HEK293 (cell line): Measurements from ENCODE around the gene MYOZ3.

Source experiments
- BCL11A ChIP-seq: fragments of 450-650 bp; formaldehyde crosslinking; IDR thresholded peaks from 2 replicates; pipeline ENCODE4 v1.5.1; 2016; ENCODE audit warnings: low read depth, missing biosample characterization, missing genetic modification characterization
- KLF9 ChIP-seq: fragments of 450-650 bp; formaldehyde crosslinking; IDR thresholded peaks from 2 replicates; pipeline ENCODE4 v1.5.1; 2016; ENCODE audit warnings: missing biosample characterization, missing genetic modification characterization, low read depth
- SCRT2 ChIP-seq: fragments of 450-650 bp; formaldehyde crosslinking; IDR thresholded peaks from 2 replicates; pipeline ENCODE4 v1.5.1; 2016; ENCODE audit warnings: missing biosample characterization, missing genetic modification characterization
- SP2 ChIP-seq: fragments of 450-650 bp; formaldehyde crosslinking; IDR thresholded peaks from 2 replicates; pipeline ENCODE4 v1.5.1; 2016; ENCODE audit warnings: missing biosample characterization, missing genetic modification characterization
- TCF7L2 ChIP-seq: IDR thresholded peaks from 2 replicates; pipeline ENCODE4 v1.6.1; 2011; ENCODE audit warnings: low read depth, mild to moderate bottlenecking, inconsistent platforms, low read length, moderate library complexity, borderline replicate concordance
- ZBTB20 ChIP-seq: fragments of 450-650 bp; formaldehyde crosslinking; IDR thresholded peaks from 2 replicates; pipeline ENCODE4 v1.5.1; 2016; ENCODE audit warnings: missing biosample characterization, missing genetic modification characterization
- ZBTB6 ChIP-seq: fragments of 450-650 bp; formaldehyde crosslinking; IDR thresholded peaks from 2 replicates; pipeline ENCODE4 v1.5.1; 2017; ENCODE audit warnings: missing biosample characterization, missing genetic modification characterization
- ZBTB8A ChIP-seq: fragments of 450-650 bp; formaldehyde crosslinking; IDR thresholded peaks from 2 replicates; pipeline ENCODE4 v1.5.1; 2016; ENCODE audit warnings: missing biosample characterization, missing genetic modification characterization
- ZFHX2 ChIP-seq: fragments of 450-650 bp; formaldehyde crosslinking; conservative IDR thresholded peaks from 2 replicates; pipeline ENCODE4 v1.5.1; 2016; ENCODE audit warnings: missing biosample characterization, missing genetic modification characterization
- ZFP3 ChIP-seq: fragments of 450-650 bp; formaldehyde crosslinking; IDR thresholded peaks from 2 replicates; pipeline ENCODE4 v1.5.1; 2016; ENCODE audit warnings: low read depth, missing biosample characterization, missing genetic modification characterization
- ZNF157 ChIP-seq: fragments of 450-650 bp; formaldehyde crosslinking; IDR thresholded peaks from 2 replicates; pipeline ENCODE4 v1.5.1; 2016; ENCODE audit warnings: missing biosample characterization, missing genetic modification characterization
- ZNF16 ChIP-seq: fragments of 450-650 bp; formaldehyde crosslinking; IDR thresholded peaks from 2 replicates; pipeline ENCODE4 v1.5.1; 2016; ENCODE audit warnings: low read depth, missing biosample characterization, missing genetic modification characterization
- ZNF391 ChIP-seq: fragments of 450-650 bp; formaldehyde crosslinking; IDR thresholded peaks from 2 replicates; pipeline ENCODE4 v1.5.1; 2016; ENCODE audit warnings: low read depth, missing biosample characterization, missing genetic modification characterization, borderline replicate concordance
- ZNF404 ChIP-seq: fragments of 450-650 bp; formaldehyde crosslinking; IDR thresholded peaks from 2 replicates; pipeline ENCODE4 v1.5.1; 2017; ENCODE audit warnings: missing biosample characterization, missing genetic modification characterization
- ZNF426 ChIP-seq: fragments of 450-650 bp; formaldehyde crosslinking; IDR thresholded peaks from 2 replicates; pipeline ENCODE4 v1.5.1; 2017; ENCODE audit warnings: missing biosample characterization, missing genetic modification characterization, mild to moderate bottlenecking, inconsistent platforms, moderate library complexity
- ZNF473 ChIP-seq: fragments of 450-650 bp; formaldehyde crosslinking; IDR thresholded peaks from 2 replicates; pipeline ENCODE4 v1.5.1; 2017; ENCODE audit warnings: missing biosample characterization, missing genetic modification characterization
- ZNF488 ChIP-seq: fragments of 450-650 bp; formaldehyde crosslinking; IDR thresholded peaks from 2 replicates; pipeline ENCODE4 v1.5.1; 2016; ENCODE audit warnings: missing biosample characterization, missing genetic modification characterization
- ZNF518A ChIP-seq: fragments of 450-650 bp; formaldehyde crosslinking; conservative IDR thresholded peaks from 2 replicates; pipeline ENCODE4 v1.5.1; 2016; ENCODE audit warnings: low read depth, missing biosample characterization, missing genetic modification characterization
- ZNF629 ChIP-seq: fragments of 450-650 bp; formaldehyde crosslinking; IDR thresholded peaks from 2 replicates; pipeline ENCODE4 v1.5.1; 2017; ENCODE audit warnings: missing biosample characterization, missing genetic modification characterization
- ZNF654 ChIP-seq: fragments of 450-650 bp; formaldehyde crosslinking; IDR thresholded peaks from 2 replicates; pipeline ENCODE4 v1.5.1; 2016; ENCODE audit warnings: low read depth, missing biosample characterization, missing genetic modification characterization
- ZNF747 ChIP-seq: fragments of 450-650 bp; formaldehyde crosslinking; IDR thresholded peaks from 2 replicates; pipeline ENCODE4 v1.5.1; 2016; ENCODE audit warnings: missing biosample characterization, missing genetic modification characterization
- ZNF777 ChIP-seq: fragments of 450-650 bp; formaldehyde crosslinking; IDR thresholded peaks from 2 replicates; pipeline ENCODE4 v1.5.1; 2017; ENCODE audit warnings: missing biosample characterization, missing genetic modification characterization, borderline replicate concordance
- ZSCAN16 ChIP-seq: fragments of 450-650 bp; formaldehyde crosslinking; IDR thresholded peaks from 2 replicates; pipeline ENCODE4 v1.5.1; 2016; ENCODE audit warnings: missing biosample characterization, missing genetic modification characterization
- TF ChIP-seq, protein P1 (sequence below): fragments of 450-650 bp; formaldehyde crosslinking; IDR thresholded peaks from 2 replicates; pipeline ENCODE4 v1.5.1; 2016; ENCODE audit warnings: missing biosample characterization, missing genetic modification characterization, low read depth
- TF ChIP-seq, protein P2 (sequence below): fragments of 450-650 bp; IDR thresholded peaks from 2 replicates; pipeline ENCODE4 v1.5.1; 2018; ENCODE audit warnings: missing biosample characterization, missing genetic modification characterization
- TF ChIP-seq, protein P3 (sequence below): fragments of 450-650 bp; formaldehyde crosslinking; IDR thresholded peaks from 2 replicates; pipeline ENCODE4 v1.5.1; 2016; ENCODE audit warnings: missing biosample characterization, missing genetic modification characterization

MYOZ3 gene

GRCh38 chr5:150700594-150701377 is 39.7 kb downstream of the MYOZ3 start, which contains the start of gene RBM22 (continued):
- TF ChIP-seq ZNF488 (tag by site-specific recombination) (no peak), ZNF391 (tag by site-specific recombination) (peak; percentile 69; the same call in 1 of the 2 replicates), KLF9 (tag by site-specific recombination) (peak; percentile 55; the same call in 1 of the 2 replicates), ZFHX2 (tag by site-specific recombination) (peak; percentile 32; the same call in 1 of the 2 replicates), ZNF747 (tag by site-specific recombination) (no peak), ZNF518A (peak; percentile 85), BCL11A (tag by site-specific recombination) (no peak), ZFP3 (no peak), ZNF777 (tag by site-specific recombination) (no peak), ZBTB8A (tag by site-specific recombination) (peak; percentile 64; the same call in 1 of the 2 replicates), ZBTB20 (tag by site-specific recombination) (peak; percentile 67), ZNF654 (tag by site-specific recombination) (no peak), ZNF157 (tag by site-specific recombination) (no peak), SP2 (tag by site-specific recombination) (peak; percentile 72), ZNF404 (tag by site-specific recombination) (no peak), SCRT2 (tag by site-specific recombination) (peak; percentile 56; the same call in 1 of the 2 replicates), ZNF426 (tag by site-specific recombination) (no peak), ZBTB6 (tag by site-specific recombination) (no peak), ZSCAN16 (tag by site-specific recombination) (no peak), ZNF16 (tag by site-specific recombination) (no peak), ZNF473 (tag by site-specific recombination) (no peak), TCF7L2 (no peak), ZNF629 (peak; percentile 98)
- TF ChIP-seq, protein P1, sequence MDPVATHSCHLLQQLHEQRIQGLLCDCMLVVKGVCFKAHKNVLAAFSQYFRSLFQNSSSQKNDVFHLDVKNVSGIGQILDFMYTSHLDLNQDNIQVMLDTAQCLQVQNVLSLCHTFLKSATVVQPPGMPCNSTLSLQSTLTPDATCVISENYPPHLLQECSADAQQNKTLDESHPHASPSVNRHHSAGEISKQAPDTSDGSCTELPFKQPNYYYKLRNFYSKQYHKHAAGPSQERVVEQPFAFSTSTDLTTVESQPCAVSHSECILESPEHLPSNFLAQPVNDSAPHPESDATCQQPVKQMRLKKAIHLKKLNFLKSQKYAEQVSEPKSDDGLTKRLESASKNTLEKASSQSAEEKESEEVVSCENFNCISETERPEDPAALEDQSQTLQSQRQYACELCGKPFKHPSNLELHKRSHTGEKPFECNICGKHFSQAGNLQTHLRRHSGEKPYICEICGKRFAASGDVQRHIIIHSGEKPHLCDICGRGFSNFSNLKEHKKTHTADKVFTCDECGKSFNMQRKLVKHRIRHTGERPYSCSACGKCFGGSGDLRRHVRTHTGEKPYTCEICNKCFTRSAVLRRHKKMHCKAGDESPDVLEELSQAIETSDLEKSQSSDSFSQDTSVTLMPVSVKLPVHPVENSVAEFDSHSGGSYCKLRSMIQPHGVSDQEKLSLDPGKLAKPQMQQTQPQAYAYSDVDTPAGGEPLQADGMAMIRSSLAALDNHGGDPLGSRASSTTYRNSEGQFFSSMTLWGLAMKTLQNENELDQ (tag by site-specific recombination): no peak
- TF ChIP-seq, protein P2, sequence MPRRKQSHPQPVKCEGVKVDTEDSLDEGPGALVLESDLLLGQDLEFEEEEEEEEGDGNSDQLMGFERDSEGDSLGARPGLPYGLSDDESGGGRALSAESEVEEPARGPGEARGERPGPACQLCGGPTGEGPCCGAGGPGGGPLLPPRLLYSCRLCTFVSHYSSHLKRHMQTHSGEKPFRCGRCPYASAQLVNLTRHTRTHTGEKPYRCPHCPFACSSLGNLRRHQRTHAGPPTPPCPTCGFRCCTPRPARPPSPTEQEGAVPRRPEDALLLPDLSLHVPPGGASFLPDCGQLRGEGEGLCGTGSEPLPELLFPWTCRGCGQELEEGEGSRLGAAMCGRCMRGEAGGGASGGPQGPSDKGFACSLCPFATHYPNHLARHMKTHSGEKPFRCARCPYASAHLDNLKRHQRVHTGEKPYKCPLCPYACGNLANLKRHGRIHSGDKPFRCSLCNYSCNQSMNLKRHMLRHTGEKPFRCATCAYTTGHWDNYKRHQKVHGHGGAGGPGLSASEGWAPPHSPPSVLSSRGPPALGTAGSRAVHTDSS (tag by site-specific recombination): no peak
- TF ChIP-seq, protein P3, sequence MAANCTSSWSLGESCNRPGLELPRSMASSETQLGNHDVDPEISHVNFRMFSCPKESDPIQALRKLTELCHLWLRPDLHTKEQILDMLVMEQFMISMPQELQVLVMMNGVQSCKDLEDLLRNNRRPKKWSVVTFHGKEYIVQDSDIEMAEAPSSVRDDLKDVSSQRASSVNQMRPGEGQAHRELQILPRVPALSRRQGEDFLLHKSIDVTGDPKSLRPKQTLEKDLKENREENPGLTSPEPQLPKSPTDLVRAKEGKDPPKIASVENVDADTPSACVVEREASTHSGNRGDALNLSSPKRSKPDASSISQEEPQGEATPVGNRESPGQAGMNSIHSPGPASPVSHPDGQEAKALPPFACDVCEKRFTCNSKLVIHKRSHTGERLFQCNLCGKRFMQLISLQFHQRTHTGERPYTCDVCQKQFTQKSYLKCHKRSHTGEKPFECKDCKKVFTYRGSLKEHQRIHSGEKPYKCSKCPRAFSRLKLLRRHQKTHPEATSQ (tag by site-specific recombination): peak; percentile 71; the same call in 1 of the 2 replicates
